ENCODE measurements around the gene HPCAL4. TPM values are rescaled to one million over a fixed set of nuclear protein-coding genes. Genes with fewer than 3 reads are reported as not detected.

The HPCAL4 gene
- total and polyA plus RNA-seq, 2 experiments from 2014 or later = 0.08 to 1.2 TPM

- DNase-seq (ENCODE audit: low spot score) (no peak), ATAC-seq (no peak)
- Mint-ChIP-seq H3K27me3 (ENCODE audit: insufficient read depth, low read depth, poor library complexity) (peaks cover 43% of the 10 kb centered on the region), H3K27ac (no peak overlapping the region), H3K4me3 (no peak overlapping the region), H3K4me1 (peaks cover 7% of the 10 kb centered on the region), H3K36me3 (ENCODE audit: low read depth) (no peaks in the 10 kb centered on the region), H3K9me3 (no peaks in the 10 kb centered on the region; the same call in 1 of the 3 replicates)
- Histone ChIP-seq H3K4me3 (no peak overlapping the region), H2AFZ (no peak overlapping the region), H3K27me3 (ENCODE audit: insufficient read depth) (peaks cover 74% of the 10 kb centered on the region), H3K4me2 (no peak overlapping the region), H3K9me2 (ENCODE audit: insufficient read depth) (peaks cover 12% of the 10 kb centered on the region; the same call in 1 of the 2 replicates), H3K27ac (ENCODE audit: low read depth) (no peak overlapping the region), H3K36me3 (ENCODE audit: insufficient read depth) (peaks cover 3% of the 10 kb centered on the region; the same call in 1 of the 2 replicates), H4K20me1 (replicated peaks; ENCODE audit: insufficient read depth) (peaks cover 6% of the 10 kb centered on the region), H3F3A (replicated peaks; ENCODE audit: low read depth) (no peaks in the 10 kb centered on the region), H3K79me2 (replicated peaks; ENCODE audit: insufficient read depth) (peaks cover 3% of the 10 kb centered on the region), H3K4me1 (ENCODE audit: insufficient read depth) (peaks cover 9% of the 10 kb centered on the region; the same call in 1 of the 2 replicates)
- TF ChIP-seq ZNF462 (CRISPR knock-in tag; IDR thresholded peaks at IDR 0.05) (no peak), REST (IDR thresholded peaks at IDR 0.05; ENCODE audit: unreplicated experiment) (no peak), CREB1 (CRISPR knock-in tag; IDR thresholded peaks at IDR 0.05; ENCODE audit: low read depth) (no peak), JUNB (IDR thresholded peaks at IDR 0.05; ENCODE audit: unreplicated experiment) (no peak), CTCF (conservative IDR thresholded peaks at IDR 0.05; ENCODE audit: low read depth in 2 of 2) (no peak), ZNF114 (CRISPR knock-in tag; IDR thresholded peaks at IDR 0.05) (no peak)
These were observed 44.5 kb upstream of the HPCAL4 start for GRCh38 chr1:39735731-39736130.

Measured in GM23338 (cell line).